HEK293 (cell line): ENCODE results near the gene HPCA.

Experiments
- CTCF ChIA-PET: fragments of 350-600 bp; formaldehyde crosslinking; extraction: SDS; loops from one replicate; lab custom pipeline; 2021; ENCODE audit warnings: antibody characterized with exemption; lab: Yijun Ruan, JAX
- POLR2A ChIA-PET: fragments of 300-600 bp; formaldehyde crosslinking; extraction: SDS; loops from one replicate; lab custom pipeline; 2020; ENCODE audit warnings: antibody characterized with exemption, inconsistent platforms; lab: Yijun Ruan, JAX
- H3K27ac ChIP-seq: fragments of 200-500 bp; sonication (Bioruptor generic); 2 replicates; pipeline ENCODE4 v1.5.1; 2014; ENCODE audit warnings: low read depth, low read length, control low read depth, inconsistent platforms; ENCODE audit errors: extremely low read depth
- H3K36me3 ChIP-seq, 2 experiments: fragments of 200-500 bp in 1 of 2; sonication (Bioruptor generic) in 1 of 2; 1 replicate in 1 of 2; 2 replicates in 1 of 2; pipeline ENCODE4 v1.5.1; 2014 to 2017; ENCODE audit warnings: inconsistent platforms in 2 of 2, low read length in 2 of 2; ENCODE audit not compliant: control insufficient read depth in 2 of 2, insufficient read depth in 1 of 2
- H3K4me1 ChIP-seq: fragments of 200-500 bp; sonication (Bioruptor generic); 2 replicates; pipeline ENCODE4 v1.5.1; 2014; ENCODE audit warnings: mild to moderate bottlenecking, low read length, inconsistent platforms; ENCODE audit not compliant: control insufficient read depth, insufficient read depth
- H3K4me3 ChIP-seq: 2 replicates; pipeline ENCODE4 v1.5.1; 2011; ENCODE audit warnings: low read depth, mild to moderate bottlenecking, control low read depth, low read length, moderate library complexity
- H3K9me3 ChIP-seq: fragments of 200-500 bp; sonication (Bioruptor generic); 2 replicates; pipeline ENCODE4 v1.5.1; 2014; ENCODE audit warnings: low read depth, low read length, inconsistent platforms; ENCODE audit not compliant: control insufficient read depth, insufficient read depth
- BCL11B ChIP-seq: fragments of 450-650 bp; formaldehyde crosslinking; IDR thresholded peaks from 2 replicates; pipeline ENCODE4 v1.5.1; 2016; ENCODE audit warnings: low read depth, missing biosample characterization, missing genetic modification characterization
- EGR2 ChIP-seq: fragments of 450-650 bp; formaldehyde crosslinking; IDR thresholded peaks from 2 replicates; pipeline ENCODE4 v1.5.1; 2016; ENCODE audit warnings: low read depth, missing biosample characterization, missing genetic modification characterization
- GLIS1 ChIP-seq: fragments of 450-650 bp; formaldehyde crosslinking; IDR thresholded peaks from 2 replicates; pipeline ENCODE4 v1.5.1; 2016; ENCODE audit warnings: missing biosample characterization, missing genetic modification characterization
- GLIS2 ChIP-seq: fragments of 450-650 bp; formaldehyde crosslinking; IDR thresholded peaks from 2 replicates; pipeline ENCODE4 v1.5.1; 2016; ENCODE audit warnings: missing biosample characterization, missing genetic modification characterization
- KLF1 ChIP-seq: fragments of 450-650 bp; formaldehyde crosslinking; IDR thresholded peaks from 2 replicates; pipeline ENCODE4 v1.5.1; 2016; ENCODE audit warnings: missing biosample characterization, missing genetic modification characterization
- KLF10 ChIP-seq: fragments of 450-650 bp; IDR thresholded peaks from 2 replicates; pipeline ENCODE4 v1.5.1; 2018; ENCODE audit warnings: missing biosample characterization, mild to moderate bottlenecking, missing genetic modification characterization
- KLF9 ChIP-seq: fragments of 450-650 bp; formaldehyde crosslinking; IDR thresholded peaks from 2 replicates; pipeline ENCODE4 v1.5.1; 2016; ENCODE audit warnings: missing biosample characterization, missing genetic modification characterization, low read depth
- OVOL3 ChIP-seq: fragments of 450-650 bp; formaldehyde crosslinking; IDR thresholded peaks from 2 replicates; pipeline ENCODE4 v1.5.1; 2016; ENCODE audit warnings: missing biosample characterization, missing genetic modification characterization
- PBX3 ChIP-seq: sonication (generic); formaldehyde crosslinking; IDR thresholded peaks from 2 replicates; pipeline ENCODE4 v1.8.1; 2022; ENCODE audit warnings: mild to moderate bottlenecking, moderate library complexity, missing genetic modification reagents
- SP2 ChIP-seq: fragments of 450-650 bp; formaldehyde crosslinking; IDR thresholded peaks from 2 replicates; pipeline ENCODE4 v1.5.1; 2016; ENCODE audit warnings: missing biosample characterization, missing genetic modification characterization
- ZEB2 ChIP-seq: fragments of 450-650 bp; formaldehyde crosslinking; IDR thresholded peaks from 2 replicates; pipeline ENCODE4 v1.5.1; 2016; ENCODE audit warnings: missing biosample characterization, missing genetic modification characterization
- ZFHX2 ChIP-seq: fragments of 450-650 bp; formaldehyde crosslinking; conservative IDR thresholded peaks from 2 replicates; pipeline ENCODE4 v1.5.1; 2016; ENCODE audit warnings: missing biosample characterization, missing genetic modification characterization
- ZFP3 ChIP-seq: fragments of 450-650 bp; formaldehyde crosslinking; IDR thresholded peaks from 2 replicates; pipeline ENCODE4 v1.5.1; 2016; ENCODE audit warnings: low read depth, missing biosample characterization, missing genetic modification characterization
- ZIC2 ChIP-seq: fragments of 450-650 bp; formaldehyde crosslinking; IDR thresholded peaks from 2 replicates; pipeline ENCODE4 v1.5.1; 2016; ENCODE audit warnings: missing biosample characterization, missing genetic modification characterization
- ZNF354C ChIP-seq: fragments of 450-650 bp; formaldehyde crosslinking; IDR thresholded peaks from 2 replicates; pipeline ENCODE4 v1.5.1; 2016; ENCODE audit warnings: missing biosample characterization, missing genetic modification characterization, low read depth, borderline replicate concordance
- ZNF488 ChIP-seq: fragments of 450-650 bp; formaldehyde crosslinking; IDR thresholded peaks from 2 replicates; pipeline ENCODE4 v1.5.1; 2016; ENCODE audit warnings: missing biosample characterization, missing genetic modification characterization
- ZNF521 ChIP-seq: fragments of 450-650 bp; formaldehyde crosslinking; IDR thresholded peaks from 2 replicates; pipeline ENCODE4 v1.5.1; 2017; ENCODE audit warnings: missing biosample characterization, mild to moderate bottlenecking, missing genetic modification characterization
- ZNF544 ChIP-seq: fragments of 450-650 bp; formaldehyde crosslinking; IDR thresholded peaks from 2 replicates; pipeline ENCODE4 v1.5.0; 2017; ENCODE audit warnings: missing biosample characterization, missing genetic modification characterization
- ZNF548 ChIP-seq: fragments of 450-650 bp; formaldehyde crosslinking; IDR thresholded peaks from 2 replicates; pipeline ENCODE4 v1.5.1; 2016; ENCODE audit warnings: missing biosample characterization, missing genetic modification characterization
- ZNF585B ChIP-seq: fragments of 450-650 bp; formaldehyde crosslinking; IDR thresholded peaks from 2 replicates; pipeline ENCODE4 v1.5.1; 2016; ENCODE audit warnings: missing biosample characterization, missing genetic modification characterization
- ZNF610 ChIP-seq: fragments of 450-650 bp; formaldehyde crosslinking; IDR thresholded peaks from 2 replicates; pipeline ENCODE4 v1.5.1; 2016; ENCODE audit warnings: missing biosample characterization, missing genetic modification characterization, borderline replicate concordance
- ZNF621 ChIP-seq: fragments of 450-650 bp; formaldehyde crosslinking; IDR thresholded peaks from 2 replicates; pipeline ENCODE4 v1.5.1; 2017; ENCODE audit warnings: missing biosample characterization, missing genetic modification characterization
- TF ChIP-seq, protein P1 (sequence below): fragments of 450-650 bp; formaldehyde crosslinking; conservative IDR thresholded peaks from 2 replicates; pipeline ENCODE4 v1.5.1; 2016; ENCODE audit warnings: low read depth, missing biosample characterization, missing genetic modification characterization
- TF ChIP-seq, protein P2 (sequence below): fragments of 450-650 bp; formaldehyde crosslinking; IDR thresholded peaks from 2 replicates; pipeline ENCODE4 v1.5.1; 2016; ENCODE audit warnings: missing biosample characterization, missing genetic modification characterization

The HPCA gene

GRCh38 chr1:32884032-32884372 lies 2.3 kb upstream of the HPCA start:
- TF ChIP-seq KLF10 (no peak), GLIS1 (no peak), PBX3 (CRISPR knock-in tag) (no peak), KLF9 (no peak), ZNF621 (no peak), ZFP3 (tag by site-specific recombination) (no peak), ZNF585B (tag by site-specific recombination) (no peak), ZNF521 (tag by site-specific recombination) (no peak)
- TF ChIP-seq, protein P1, sequence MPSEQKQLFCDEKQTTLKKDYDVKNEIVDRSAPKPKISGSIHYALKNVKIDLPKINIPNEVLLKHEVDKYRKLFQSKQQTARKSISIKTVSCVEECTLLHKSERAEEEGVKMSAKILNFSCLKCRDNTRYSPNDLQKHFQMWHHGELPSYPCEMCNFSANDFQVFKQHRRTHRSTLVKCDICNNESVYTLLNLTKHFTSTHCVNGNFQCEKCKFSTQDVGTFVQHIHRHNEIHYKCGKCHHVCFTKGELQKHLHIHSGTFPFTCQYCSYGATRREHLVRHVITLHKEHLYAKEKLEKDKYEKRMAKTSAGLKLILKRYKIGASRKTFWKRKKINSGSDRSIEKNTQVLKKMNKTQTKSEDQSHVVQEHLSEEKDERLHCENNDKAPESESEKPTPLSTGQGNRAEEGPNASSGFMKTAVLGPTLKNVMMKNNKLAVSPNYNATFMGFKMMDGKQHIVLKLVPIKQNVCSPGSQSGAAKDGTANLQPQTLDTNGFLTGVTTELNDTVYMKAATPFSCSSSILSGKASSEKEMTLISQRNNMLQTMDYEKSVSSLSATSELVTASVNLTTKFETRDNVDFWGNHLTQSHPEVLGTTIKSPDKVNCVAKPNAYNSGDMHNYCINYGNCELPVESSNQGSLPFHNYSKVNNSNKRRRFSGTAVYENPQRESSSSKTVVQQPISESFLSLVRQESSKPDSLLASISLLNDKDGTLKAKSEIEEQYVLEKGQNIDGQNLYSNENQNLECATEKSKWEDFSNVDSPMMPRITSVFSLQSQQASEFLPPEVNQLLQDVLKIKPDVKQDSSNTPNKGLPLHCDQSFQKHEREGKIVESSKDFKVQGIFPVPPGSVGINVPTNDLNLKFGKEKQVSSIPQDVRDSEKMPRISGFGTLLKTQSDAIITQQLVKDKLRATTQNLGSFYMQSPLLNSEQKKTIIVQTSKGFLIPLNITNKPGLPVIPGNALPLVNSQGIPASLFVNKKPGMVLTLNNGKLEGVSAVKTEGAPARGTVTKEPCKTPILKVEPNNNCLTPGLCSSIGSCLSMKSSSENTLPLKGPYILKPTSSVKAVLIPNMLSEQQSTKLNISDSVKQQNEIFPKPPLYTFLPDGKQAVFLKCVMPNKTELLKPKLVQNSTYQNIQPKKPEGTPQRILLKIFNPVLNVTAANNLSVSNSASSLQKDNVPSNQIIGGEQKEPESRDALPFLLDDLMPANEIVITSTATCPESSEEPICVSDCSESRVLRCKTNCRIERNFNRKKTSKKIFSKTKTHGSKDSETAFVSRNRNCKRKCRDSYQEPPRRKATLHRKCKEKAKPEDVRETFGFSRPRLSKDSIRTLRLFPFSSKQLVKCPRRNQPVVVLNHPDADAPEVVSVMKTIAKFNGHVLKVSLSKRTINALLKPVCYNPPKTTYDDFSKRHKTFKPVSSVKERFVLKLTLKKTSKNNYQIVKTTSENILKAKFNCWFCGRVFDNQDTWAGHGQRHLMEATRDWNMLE (tag by site-specific recombination), result no peak
- TF ChIP-seq, all 188 proteins: peak for 0
- ChIA-PET POLR2A (no interaction called here), CTCF (interaction anchor here (0.7 to 3.3 kb wide), 2 partner anchors 9 to 251 kb away, joined by 3 to 22 read pairs; no protein-coding TSS in a partner anchor)
- H3K9me3 ChIP-seq, result no peaks in the 10 kb centered on the region
- no peaks in the 10 kb centered on the region for H3K36me3 ChIP-seq
- no peak overlapping the region for H3K4me3 ChIP-seq
- no peaks in the 10 kb centered on the region for H3K4me1 ChIP-seq
- no peak overlapping the region for H3K27ac ChIP-seq

- no peak overlapping the region for H3K27ac ChIP-seq
- POLR2A ChIA-PET, result no interaction called here
- H3K36me3 ChIP-seq, result no peaks in the 10 kb centered on the region
- H3K9me3 ChIP-seq, result no peaks in the 10 kb centered on the region
- no peak overlapping the region for H3K4me3 ChIP-seq
- TF ChIP-seq GLIS2 (tag by site-specific recombination), result peak; percentile 37; the same call in 1 of the 2 replicates
- no peak for TF ChIP-seq ZNF354C (tag by site-specific recombination)
- TF ChIP-seq GLIS1, result peak; percentile 88
- peak; percentile 33; the same call in 1 of the 2 replicates for TF ChIP-seq SP2 (tag by site-specific recombination)
- TF ChIP-seq ZIC2 (tag by site-specific recombination), result peak; percentile 46; the same call in 1 of the 2 replicates
- TF ChIP-seq ZFHX2 (tag by site-specific recombination), result peak; percentile 37
- TF ChIP-seq ZEB2 (tag by site-specific recombination), result no peak
- no peak for TF ChIP-seq ZNF488 (tag by site-specific recombination)
- H3K4me1 ChIP-seq, result no peaks in the 10 kb centered on the region
- CTCF ChIA-PET, result interaction anchor here (0.6 to 3.3 kb wide), 5 partner anchors 9 to 252 kb away, joined by 3 to 22 read pairs (median 3); no protein-coding TSS in a partner anchor
Observed at GRCh38 chr1:32884726-32885125, 1.6 kb upstream of the HPCA start.

DNA sequence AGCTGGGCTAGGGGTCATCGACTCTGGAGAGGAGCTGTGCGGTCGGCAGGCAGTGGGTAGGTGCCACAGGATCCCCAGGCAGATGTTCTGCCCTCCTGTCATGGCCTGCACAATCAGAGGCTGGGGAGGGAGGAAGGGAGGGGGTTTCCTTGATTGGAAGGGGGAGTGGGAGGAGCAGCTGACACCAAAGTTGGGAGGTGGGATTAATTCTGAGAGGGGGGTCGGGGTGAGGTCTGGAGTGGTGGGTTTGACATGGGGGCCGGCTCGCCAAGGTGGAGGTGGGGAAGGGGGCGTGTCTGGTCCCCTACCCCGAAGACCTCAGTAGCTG lies 651 bp upstream of the HPCA start:
- Histone ChIP-seq H3K36me3 (no peaks in the 10 kb centered on the region), H3K4me1 (no peaks in the 10 kb centered on the region), H3K9me3 (no peaks in the 10 kb centered on the region), H3K4me3 (no peak overlapping the region), H3K27ac (no peak overlapping the region)
- CTCF ChIA-PET, result interaction anchor here (0.6 to 3.3 kb wide), 5 partner anchors 8 to 237 kb away, joined by 3 to 22 read pairs (median 7); no protein-coding TSS in a partner anchor
- POLR2A ChIA-PET, result interaction anchor here (0.6 kb wide), 1 partner anchor 323 kb away, joined by 3 read pairs; no protein-coding TSS in a partner anchor
- TF ChIP-seq KLF1 (tag by site-specific recombination), result no peak
- 0 out of 2 replicates have a peak, but pooled peaks have one; percentile 7 for TF ChIP-seq EGR2 (tag by site-specific recombination)
- no peak for TF ChIP-seq OVOL3 (tag by site-specific recombination)
- no peak for TF ChIP-seq ZNF354C (tag by site-specific recombination)
- no peak for TF ChIP-seq BCL11B (tag by site-specific recombination)
- TF ChIP-seq ZNF544 (tag by site-specific recombination), result no peak
- TF ChIP-seq, protein P2, sequence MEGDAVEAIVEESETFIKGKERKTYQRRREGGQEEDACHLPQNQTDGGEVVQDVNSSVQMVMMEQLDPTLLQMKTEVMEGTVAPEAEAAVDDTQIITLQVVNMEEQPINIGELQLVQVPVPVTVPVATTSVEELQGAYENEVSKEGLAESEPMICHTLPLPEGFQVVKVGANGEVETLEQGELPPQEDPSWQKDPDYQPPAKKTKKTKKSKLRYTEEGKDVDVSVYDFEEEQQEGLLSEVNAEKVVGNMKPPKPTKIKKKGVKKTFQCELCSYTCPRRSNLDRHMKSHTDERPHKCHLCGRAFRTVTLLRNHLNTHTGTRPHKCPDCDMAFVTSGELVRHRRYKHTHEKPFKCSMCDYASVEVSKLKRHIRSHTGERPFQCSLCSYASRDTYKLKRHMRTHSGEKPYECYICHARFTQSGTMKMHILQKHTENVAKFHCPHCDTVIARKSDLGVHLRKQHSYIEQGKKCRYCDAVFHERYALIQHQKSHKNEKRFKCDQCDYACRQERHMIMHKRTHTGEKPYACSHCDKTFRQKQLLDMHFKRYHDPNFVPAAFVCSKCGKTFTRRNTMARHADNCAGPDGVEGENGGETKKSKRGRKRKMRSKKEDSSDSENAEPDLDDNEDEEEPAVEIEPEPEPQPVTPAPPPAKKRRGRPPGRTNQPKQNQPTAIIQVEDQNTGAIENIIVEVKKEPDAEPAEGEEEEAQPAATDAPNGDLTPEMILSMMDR (tag by site-specific recombination), result no peak
- 0 out of 2 replicates have a peak, but pooled peaks have one; percentile 19 for TF ChIP-seq ZFHX2 (tag by site-specific recombination)
- no peak for TF ChIP-seq ZNF610 (tag by site-specific recombination)
- peak; percentile 71 for TF ChIP-seq KLF9
- peak; percentile 16; the same call in 1 of the 2 replicates for TF ChIP-seq SP2 (tag by site-specific recombination)
- no peak for TF ChIP-seq ZNF548 (tag by site-specific recombination)
